ENCODE measurements around the gene TADA2A.

Gene TADA2A

DNA sequence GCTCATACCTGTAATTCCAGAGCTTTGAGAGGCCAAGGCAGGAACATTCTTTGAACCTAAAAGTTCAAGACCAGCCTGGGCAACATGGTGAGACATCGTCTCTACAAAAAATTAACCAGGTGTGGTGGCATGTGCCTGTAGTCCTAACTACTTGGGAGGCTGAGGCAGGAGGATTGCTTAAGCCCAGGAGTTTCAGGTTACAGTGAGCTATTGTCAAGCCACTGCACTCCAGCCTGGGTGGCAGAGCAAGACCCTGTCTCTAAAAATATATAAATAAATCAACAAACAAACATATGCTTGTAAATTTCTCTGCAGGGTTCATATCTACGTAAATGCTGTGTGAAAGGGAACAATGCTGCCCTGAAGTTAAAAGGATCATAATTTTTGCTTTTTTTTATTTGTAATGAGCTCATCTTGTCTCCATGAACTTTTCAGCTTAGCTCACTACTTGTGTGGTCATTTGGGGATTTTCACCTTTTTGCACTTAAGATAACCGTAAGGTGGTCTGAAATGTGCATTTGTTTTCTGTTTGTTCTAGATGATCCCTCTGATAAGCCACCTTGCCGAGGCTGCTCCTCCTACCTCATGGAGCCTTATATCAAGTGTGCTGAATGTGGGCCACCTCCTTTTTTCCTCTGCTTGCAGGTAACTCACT is 16.4 kb downstream of the TADA2A start:
- Histone ChIP-seq H3K4me3 (ENCODE audit: low read depth, low read length) (no peak overlapping the region), H3K9me3 (ENCODE audit: control insufficient read depth, insufficient read depth, low read depth, low read length) (no peaks in the 10 kb centered on the region), H3K27ac (ENCODE audit: extremely low read depth, low read depth, low read length) (no peak overlapping the region), H3K36me3 (ENCODE audit: control insufficient read depth in 2 of 2, insufficient read depth in 1 of 2, low read length in 2 of 2) (peaks cover 73 to 83% of the 10 kb centered on the region in 2 experiments), H3K4me1 (ENCODE audit: control insufficient read depth, insufficient read depth, low read length) (peaks cover 5% of the 10 kb centered on the region; the same call in 1 of the 2 replicates)
- POLR2A ChIA-PET, result interaction anchor here (1.0 kb wide), 2 partner anchors 12 to 16 kb away, joined by 3 read pairs; partner anchors contain the start of genes ACACA and TADA2A
- CTCF ChIA-PET, result interaction anchor here (1.0 to 2.8 kb wide), 2 partner anchors 15 to 50 kb away, joined by 4 to 11 read pairs; no protein-coding TSS in a partner anchor
- TF ChIP-seq ZSCAN16 (tag by site-specific recombination; IDR thresholded peaks at IDR 0.05), result no peak
- TF ChIP-seq RBAK (tag by site-specific recombination; IDR thresholded peaks at IDR 0.05), result no peak
- no peak for TF ChIP-seq ZSCAN30 (tag by site-specific recombination; IDR thresholded peaks at IDR 0.05)
- no peak for TF ChIP-seq ZNF747 (tag by site-specific recombination; IDR thresholded peaks at IDR 0.05)
- TF ChIP-seq, protein P1, sequence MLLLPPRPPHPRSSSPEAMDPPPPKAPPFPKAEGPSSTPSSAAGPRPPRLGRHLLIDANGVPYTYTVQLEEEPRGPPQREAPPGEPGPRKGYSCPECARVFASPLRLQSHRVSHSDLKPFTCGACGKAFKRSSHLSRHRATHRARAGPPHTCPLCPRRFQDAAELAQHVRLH (tag by site-specific recombination; IDR thresholded peaks at IDR 0.05), result no peak
- TF ChIP-seq, protein P2, sequence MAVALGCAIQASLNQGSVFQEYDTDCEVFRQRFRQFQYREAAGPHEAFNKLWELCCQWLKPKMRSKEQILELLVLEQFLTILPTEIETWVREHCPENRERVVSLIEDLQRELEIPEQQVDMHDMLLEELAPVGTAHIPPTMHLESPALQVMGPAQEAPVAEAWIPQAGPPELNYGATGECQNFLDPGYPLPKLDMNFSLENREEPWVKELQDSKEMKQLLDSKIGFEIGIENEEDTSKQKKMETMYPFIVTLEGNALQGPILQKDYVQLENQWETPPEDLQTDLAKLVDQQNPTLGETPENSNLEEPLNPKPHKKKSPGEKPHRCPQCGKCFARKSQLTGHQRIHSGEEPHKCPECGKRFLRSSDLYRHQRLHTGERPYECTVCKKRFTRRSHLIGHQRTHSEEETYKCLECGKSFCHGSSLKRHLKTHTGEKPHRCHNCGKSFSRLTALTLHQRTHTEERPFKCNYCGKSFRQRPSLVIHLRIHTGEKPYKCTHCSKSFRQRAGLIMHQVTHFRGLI (tag by site-specific recombination; IDR thresholded peaks at IDR 0.05), result no peak
- TF ChIP-seq, protein P3, sequence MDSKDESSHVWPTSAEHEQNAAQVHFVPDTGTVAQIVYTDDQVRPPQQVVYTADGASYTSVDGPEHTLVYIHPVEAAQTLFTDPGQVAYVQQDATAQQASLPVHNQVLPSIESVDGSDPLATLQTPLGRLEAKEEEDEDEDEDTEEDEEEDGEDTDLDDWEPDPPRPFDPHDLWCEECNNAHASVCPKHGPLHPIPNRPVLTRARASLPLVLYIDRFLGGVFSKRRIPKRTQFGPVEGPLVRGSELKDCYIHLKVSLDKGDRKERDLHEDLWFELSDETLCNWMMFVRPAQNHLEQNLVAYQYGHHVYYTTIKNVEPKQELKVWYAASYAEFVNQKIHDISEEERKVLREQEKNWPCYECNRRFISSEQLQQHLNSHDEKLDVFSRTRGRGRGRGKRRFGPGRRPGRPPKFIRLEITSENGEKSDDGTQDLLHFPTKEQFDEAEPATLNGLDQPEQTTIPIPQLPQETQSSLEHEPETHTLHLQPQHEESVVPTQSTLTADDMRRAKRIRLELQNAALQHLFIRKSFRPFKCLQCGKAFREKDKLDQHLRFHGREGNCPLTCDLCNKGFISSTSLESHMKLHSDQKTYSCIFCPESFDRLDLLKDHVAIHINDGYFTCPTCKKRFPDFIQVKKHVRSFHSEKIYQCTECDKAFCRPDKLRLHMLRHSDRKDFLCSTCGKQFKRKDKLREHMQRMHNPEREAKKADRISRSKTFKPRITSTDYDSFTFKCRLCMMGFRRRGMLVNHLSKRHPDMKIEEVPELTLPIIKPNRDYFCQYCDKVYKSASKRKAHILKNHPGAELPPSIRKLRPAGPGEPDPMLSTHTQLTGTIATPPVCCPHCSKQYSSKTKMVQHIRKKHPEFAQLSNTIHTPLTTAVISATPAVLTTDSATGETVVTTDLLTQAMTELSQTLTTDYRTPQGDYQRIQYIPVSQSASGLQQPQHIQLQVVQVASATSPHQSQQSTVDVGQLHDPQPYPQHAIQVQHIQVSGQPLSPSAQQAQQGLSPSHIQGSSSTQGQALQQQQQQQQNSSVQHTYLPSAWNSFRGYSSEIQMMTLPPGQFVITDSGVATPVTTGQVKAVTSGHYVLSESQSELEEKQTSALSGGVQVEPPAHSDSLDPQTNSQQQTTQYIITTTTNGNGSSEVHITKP (tag by site-specific recombination; IDR thresholded peaks at IDR 0.05), result no peak
- TF ChIP-seq, protein P4, sequence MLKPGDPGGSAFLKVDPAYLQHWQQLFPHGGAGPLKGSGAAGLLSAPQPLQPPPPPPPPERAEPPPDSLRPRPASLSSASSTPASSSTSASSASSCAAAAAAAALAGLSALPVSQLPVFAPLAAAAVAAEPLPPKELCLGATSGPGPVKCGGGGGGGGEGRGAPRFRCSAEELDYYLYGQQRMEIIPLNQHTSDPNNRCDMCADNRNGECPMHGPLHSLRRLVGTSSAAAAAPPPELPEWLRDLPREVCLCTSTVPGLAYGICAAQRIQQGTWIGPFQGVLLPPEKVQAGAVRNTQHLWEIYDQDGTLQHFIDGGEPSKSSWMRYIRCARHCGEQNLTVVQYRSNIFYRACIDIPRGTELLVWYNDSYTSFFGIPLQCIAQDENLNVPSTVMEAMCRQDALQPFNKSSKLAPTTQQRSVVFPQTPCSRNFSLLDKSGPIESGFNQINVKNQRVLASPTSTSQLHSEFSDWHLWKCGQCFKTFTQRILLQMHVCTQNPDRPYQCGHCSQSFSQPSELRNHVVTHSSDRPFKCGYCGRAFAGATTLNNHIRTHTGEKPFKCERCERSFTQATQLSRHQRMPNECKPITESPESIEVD (tag by site-specific recombination; IDR thresholded peaks at IDR 0.05), result peak; percentile 53; the same call in 1 of the 2 replicates
- TF ChIP-seq YY2 (tag by site-specific recombination; IDR thresholded peaks at IDR 0.05), result no peak
- no peak for TF ChIP-seq ZNF530 (tag by site-specific recombination; IDR thresholded peaks at IDR 0.05; ENCODE audit: low read depth)
- TF ChIP-seq ZBTB48 (tag by site-specific recombination; IDR thresholded peaks at IDR 0.05), result no peak
- TF ChIP-seq ZNF211 (tag by site-specific recombination; IDR thresholded peaks at IDR 0.05; ENCODE audit: low read depth), result no peak
- TF ChIP-seq SP3 (tag by site-specific recombination; IDR thresholded peaks at IDR 0.05), result no peak
- TF ChIP-seq FEZF1 (tag by site-specific recombination; IDR thresholded peaks at IDR 0.05), result peak; percentile 46
- TF ChIP-seq KLF1 (tag by site-specific recombination; IDR thresholded peaks at IDR 0.05), result no peak
- TF ChIP-seq SCRT2 (tag by site-specific recombination; IDR thresholded peaks at IDR 0.05), result no peak
- TF ChIP-seq ZNF785 (tag by site-specific recombination; IDR thresholded peaks at IDR 0.05), result no peak
- no peak for TF ChIP-seq ZNF391 (tag by site-specific recombination; IDR thresholded peaks at IDR 0.05; ENCODE audit: borderline replicate concordance, low read depth)
- TF ChIP-seq, protein P5, sequence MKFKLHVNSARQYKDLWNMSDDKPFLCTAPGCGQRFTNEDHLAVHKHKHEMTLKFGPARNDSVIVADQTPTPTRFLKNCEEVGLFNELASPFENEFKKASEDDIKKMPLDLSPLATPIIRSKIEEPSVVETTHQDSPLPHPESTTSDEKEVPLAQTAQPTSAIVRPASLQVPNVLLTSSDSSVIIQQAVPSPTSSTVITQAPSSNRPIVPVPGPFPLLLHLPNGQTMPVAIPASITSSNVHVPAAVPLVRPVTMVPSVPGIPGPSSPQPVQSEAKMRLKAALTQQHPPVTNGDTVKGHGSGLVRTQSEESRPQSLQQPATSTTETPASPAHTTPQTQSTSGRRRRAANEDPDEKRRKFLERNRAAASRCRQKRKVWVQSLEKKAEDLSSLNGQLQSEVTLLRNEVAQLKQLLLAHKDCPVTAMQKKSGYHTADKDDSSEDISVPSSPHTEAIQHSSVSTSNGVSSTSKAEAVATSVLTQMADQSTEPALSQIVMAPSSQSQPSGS (tag by site-specific recombination; IDR thresholded peaks at IDR 0.05; ENCODE audit: low read depth), result no peak; the same call in 1 of the 2 replicates
- TF ChIP-seq GLIS1 (tag by site-specific recombination; IDR thresholded peaks at IDR 0.05), result peak; percentile 59
- TF ChIP-seq, protein P6, sequence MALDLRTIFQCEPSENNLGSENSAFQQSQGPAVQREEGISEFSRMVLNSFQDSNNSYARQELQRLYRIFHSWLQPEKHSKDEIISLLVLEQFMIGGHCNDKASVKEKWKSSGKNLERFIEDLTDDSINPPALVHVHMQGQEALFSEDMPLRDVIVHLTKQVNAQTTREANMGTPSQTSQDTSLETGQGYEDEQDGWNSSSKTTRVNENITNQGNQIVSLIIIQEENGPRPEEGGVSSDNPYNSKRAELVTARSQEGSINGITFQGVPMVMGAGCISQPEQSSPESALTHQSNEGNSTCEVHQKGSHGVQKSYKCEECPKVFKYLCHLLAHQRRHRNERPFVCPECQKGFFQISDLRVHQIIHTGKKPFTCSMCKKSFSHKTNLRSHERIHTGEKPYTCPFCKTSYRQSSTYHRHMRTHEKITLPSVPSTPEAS (tag by site-specific recombination; IDR thresholded peaks at IDR 0.05), result no peak
- TF ChIP-seq, protein P7, sequence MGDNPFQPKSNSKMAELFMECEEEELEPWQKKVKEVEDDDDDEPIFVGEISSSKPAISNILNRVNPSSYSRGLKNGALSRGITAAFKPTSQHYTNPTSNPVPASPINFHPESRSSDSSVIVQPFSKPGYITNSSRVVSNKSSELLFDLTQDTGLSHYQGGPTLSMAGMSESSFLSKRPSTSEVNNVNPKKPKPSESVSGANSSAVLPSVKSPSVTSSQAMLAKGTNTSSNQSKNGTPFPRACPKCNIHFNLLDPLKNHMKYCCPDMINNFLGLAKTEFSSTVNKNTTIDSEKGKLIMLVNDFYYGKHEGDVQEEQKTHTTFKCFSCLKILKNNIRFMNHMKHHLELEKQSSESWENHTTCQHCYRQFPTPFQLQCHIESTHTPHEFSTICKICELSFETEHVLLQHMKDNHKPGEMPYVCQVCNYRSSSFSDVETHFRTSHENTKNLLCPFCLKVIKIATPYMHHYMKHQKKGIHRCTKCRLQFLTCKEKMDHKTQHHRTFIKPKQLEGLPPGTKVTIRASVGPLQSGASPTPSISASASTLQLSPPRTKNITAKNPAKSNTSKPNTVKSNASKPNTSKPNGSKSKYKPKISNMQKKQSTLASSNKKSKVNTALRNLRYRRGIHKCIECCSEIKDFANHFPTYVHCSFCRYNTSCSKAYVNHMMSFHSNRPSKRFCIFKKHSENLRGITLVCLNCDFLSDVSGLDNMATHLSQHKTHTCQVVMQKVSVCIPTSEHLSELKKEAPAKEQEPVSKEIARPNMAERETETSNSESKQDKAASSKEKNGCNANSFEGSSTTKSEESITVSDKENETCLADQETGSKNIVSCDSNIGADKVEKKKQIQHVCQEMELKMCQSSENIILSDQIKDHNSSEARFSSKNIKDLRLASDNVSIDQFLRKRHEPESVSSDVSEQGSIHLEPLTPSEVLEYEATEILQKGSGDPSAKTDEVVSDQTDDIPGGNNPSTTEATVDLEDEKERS (tag by site-specific recombination; IDR thresholded peaks at IDR 0.05), result no peak
- no peak for TF ChIP-seq ZNF16 (tag by site-specific recombination; IDR thresholded peaks at IDR 0.05; ENCODE audit: low read depth)
- 0 out of 2 replicates have a peak, but pooled peaks have one; percentile 9 for TF ChIP-seq ZNF366 (tag by site-specific recombination; conservative IDR thresholded peaks at IDR 0.05)
- no peak for TF ChIP-seq ZNF514 (tag by site-specific recombination; IDR thresholded peaks at IDR 0.05)

Measured in HEK293 (cell line).